Measurements from ENCODE around the gene C16orf92. TPM values are rescaled to one million over a fixed set of nuclear protein-coding genes. Genes with fewer than 3 reads are reported as not detected.

Gene C16orf92
- not detected for total RNA-seq

DNA sequence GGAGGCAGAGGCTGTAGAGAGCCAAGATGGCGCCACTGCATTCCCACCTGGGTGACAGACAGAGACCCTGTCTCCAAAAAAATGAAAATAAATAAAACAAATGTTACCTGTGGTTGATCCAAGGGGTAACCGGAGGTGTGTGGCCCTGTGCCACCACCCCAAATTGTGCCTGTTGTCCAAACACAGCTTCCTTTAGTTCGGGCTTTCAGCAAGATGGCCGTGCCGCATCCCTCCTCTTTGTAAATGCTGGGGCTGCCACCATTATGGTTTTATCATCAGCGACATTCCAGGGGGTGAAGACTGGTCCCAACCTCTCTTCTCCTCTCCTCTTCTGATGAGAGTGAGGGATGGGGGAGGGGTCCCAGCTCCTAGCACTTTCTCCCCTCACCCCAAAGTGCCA, at the start of gene C16orf92:
Gene C16orf92, plus strand, starts transcription at position 312 of the 400 bp plus-strand sequence. CDS start 143 bp downstream, outside the sequence.
- Histone ChIP-seq H3K27me3 (peaks cover 0 to 29% of the 10 kb centered on the region in 2 donors), H3K4me1 (no peaks in the 10 kb centered on the region), H3K4me3 (no peak within 1 kb of the TSS), H3K9me3 (no peaks in the 10 kb centered on the region), H3K36me3 (no peaks in the 10 kb centered on the region), H3K27ac (no peak within 1 kb of the TSS)
- DNase-seq (ENCODE audit: low spot score in 2 of 2) = no peak
- TF ChIP-seq, protein P1, sequence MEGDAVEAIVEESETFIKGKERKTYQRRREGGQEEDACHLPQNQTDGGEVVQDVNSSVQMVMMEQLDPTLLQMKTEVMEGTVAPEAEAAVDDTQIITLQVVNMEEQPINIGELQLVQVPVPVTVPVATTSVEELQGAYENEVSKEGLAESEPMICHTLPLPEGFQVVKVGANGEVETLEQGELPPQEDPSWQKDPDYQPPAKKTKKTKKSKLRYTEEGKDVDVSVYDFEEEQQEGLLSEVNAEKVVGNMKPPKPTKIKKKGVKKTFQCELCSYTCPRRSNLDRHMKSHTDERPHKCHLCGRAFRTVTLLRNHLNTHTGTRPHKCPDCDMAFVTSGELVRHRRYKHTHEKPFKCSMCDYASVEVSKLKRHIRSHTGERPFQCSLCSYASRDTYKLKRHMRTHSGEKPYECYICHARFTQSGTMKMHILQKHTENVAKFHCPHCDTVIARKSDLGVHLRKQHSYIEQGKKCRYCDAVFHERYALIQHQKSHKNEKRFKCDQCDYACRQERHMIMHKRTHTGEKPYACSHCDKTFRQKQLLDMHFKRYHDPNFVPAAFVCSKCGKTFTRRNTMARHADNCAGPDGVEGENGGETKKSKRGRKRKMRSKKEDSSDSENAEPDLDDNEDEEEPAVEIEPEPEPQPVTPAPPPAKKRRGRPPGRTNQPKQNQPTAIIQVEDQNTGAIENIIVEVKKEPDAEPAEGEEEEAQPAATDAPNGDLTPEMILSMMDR (IDR thresholded peaks at IDR 0.05) = no peak
- TF ChIP-seq POLR2AphosphoS5 (IDR thresholded peaks at IDR 0.05) (no peak), POLR2A (IDR thresholded peaks at IDR 0.05) (no peak)
- intact Hi-C loops (cut with DNase I; ENCODE audit: low total_unique reads) = no loop called here

DNA sequence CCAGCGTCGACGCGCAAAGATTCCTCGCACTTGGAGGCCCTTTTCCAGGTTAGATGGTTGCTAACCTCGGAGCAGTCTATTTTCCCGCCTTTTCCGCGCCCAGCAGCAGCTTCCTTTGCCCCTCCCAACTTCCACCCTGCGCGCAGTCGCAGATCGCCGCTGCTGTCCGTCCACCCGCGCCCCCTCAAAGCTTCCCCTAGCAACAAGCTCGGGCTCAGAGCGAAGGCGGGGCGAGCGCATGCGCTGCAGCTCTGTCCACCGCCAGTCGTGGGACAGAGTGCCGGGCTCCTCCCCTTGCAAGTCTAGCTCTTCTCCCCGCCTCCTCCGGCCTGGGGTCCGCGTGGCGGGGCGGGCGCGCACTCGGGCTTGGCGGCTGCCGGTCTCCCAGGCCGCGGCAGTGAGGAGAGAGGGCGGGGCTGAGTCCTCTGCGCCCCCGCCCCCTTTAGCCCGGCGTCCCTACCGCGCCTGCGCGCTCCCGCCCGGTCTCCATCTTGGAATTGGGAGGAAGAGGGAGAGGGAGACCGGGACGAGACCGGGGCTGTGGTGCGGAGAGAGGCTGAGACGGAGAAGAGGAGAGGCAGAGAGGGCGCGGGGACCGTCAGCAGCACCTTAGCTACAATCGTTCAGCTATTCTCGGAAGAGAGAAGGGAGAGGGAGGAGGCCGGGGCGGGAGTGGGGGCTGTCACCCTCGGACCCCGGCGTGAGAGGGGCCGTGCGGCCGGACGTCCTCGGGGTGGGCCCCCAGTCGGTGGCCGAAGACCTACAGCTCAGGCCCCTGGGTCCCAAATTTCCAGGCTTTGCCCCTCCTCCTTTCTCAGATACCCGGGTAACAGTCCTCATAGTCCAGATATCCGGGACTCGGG, 49.4 kb upstream of the C16orf92 start, which contains the start of gene TAOK2:
Gene TAOK2, plus strand, starts transcription at position 485 of the 863 bp plus-strand sequence. CDS start 3,905 bp downstream, outside the sequence.
- Histone ChIP-seq H3K9me3 (no peaks in the 10 kb centered on the region), H3K27ac (peak within 1 kb of the TSS; percentile 90 to 94), H3K27me3 (no peaks in the 10 kb centered on the region), H3K36me3 (no peaks in the 10 kb centered on the region), H3K4me3 (peak within 1 kb of the TSS; percentile 84 to 98 (median 97)), H3K4me1 (peaks cover 7 to 16% of the 10 kb centered on the region in 2 donors)
- intact Hi-C loops (cut with DNase I; ENCODE audit: low total_unique reads) = no loop called here
- TF ChIP-seq POLR2AphosphoS5 (IDR thresholded peaks at IDR 0.05) (peak; percentile 54 to 85 (median 67)), POLR2A (IDR thresholded peaks at IDR 0.05) (peak; percentile 65)
- TF ChIP-seq, protein P1 (IDR thresholded peaks at IDR 0.05) = no peak
- peak; percentile 96 to 98 for DNase-seq (ENCODE audit: low spot score in 2 of 2)

GRCh38 chr16:29974291-29975133, 48.5 kb upstream of the C16orf92 start:
- H3K4me3 ChIP-seq = peak overlapping the region; percentile 84 to 98 (median 97)
- peaks cover 7 to 16% of the 10 kb centered on the region in 2 donors for H3K4me1 ChIP-seq
- no peaks in the 10 kb centered on the region for H3K27me3 ChIP-seq
- DNase-seq (ENCODE audit: low spot score in 2 of 2) = no peak
- TF ChIP-seq POLR2AphosphoS5 (IDR thresholded peaks at IDR 0.05) = no peak
- TF ChIP-seq, protein P1 (IDR thresholded peaks at IDR 0.05) = no peak
- peak; percentile 13 for TF ChIP-seq POLR2A (IDR thresholded peaks at IDR 0.05)
- no peaks in the 10 kb centered on the region for H3K9me3 ChIP-seq
- no peaks in the 10 kb centered on the region for H3K36me3 ChIP-seq
- intact Hi-C loops (cut with DNase I; ENCODE audit: low total_unique reads) = no loop called here
- peak overlapping the region; percentile 90 to 94 for H3K27ac ChIP-seq

DNA sequence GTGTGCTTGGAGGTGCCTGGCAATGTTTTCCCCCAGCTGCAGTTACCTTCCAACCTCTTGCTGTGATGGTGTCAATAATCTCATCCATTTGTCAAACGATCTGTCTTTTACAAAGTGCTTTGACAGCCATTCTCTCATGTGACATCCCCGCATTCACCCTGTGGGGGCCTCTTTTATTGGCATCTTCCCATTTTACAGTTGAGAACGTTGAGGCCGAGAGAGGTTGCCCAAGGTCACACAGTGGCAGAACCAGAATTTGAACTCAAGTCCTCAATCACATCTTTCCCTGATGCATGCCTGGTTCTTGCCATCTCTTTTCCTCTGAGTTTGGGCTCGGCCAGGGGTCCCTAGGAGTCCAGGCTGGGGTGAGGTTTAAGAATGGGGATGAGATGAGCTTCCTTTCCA, 47.9 kb upstream of the C16orf92 start:
- intact Hi-C loops (cut with DNase I; ENCODE audit: low total_unique reads) = no loop called here
- DNase-seq (ENCODE audit: low spot score in 2 of 2) = no peak
- Histone ChIP-seq H3K9me3 (no peaks in the 10 kb centered on the region), H3K27me3 (no peaks in the 10 kb centered on the region), H3K27ac (peak overlapping the region; percentile 90 to 94), H3K36me3 (no peaks in the 10 kb centered on the region), H3K4me3 (peak overlapping the region; percentile 84 to 98 (median 97)), H3K4me1 (peaks cover 7 to 16% of the 10 kb centered on the region in 2 donors)
- TF ChIP-seq POLR2AphosphoS5 (IDR thresholded peaks at IDR 0.05) = no peak
- TF ChIP-seq POLR2A (IDR thresholded peaks at IDR 0.05) = no peak
- TF ChIP-seq, protein P1 (IDR thresholded peaks at IDR 0.05) = no peak
